AG09309 (cell line): Measurements from ENCODE around the gene INSRR.
A peak's percentile ranks its signal among the peaks of the same experiment; 100 is the strongest.

Experiments
- DNase-seq: peaks from one replicate; pipeline ENCODE4 v3.0.0-alpha.2; 2010; ENCODE audit warnings: low read depth
- H3K4me3 ChIP-seq: 2 replicates; pipeline ENCODE4 v1.5.1; 2011; ENCODE audit warnings: mild to moderate bottlenecking, low read depth, low read length, moderate library complexity; ENCODE audit not compliant: control insufficient read depth
- TF ChIP-seq, protein P1 (sequence below): IDR thresholded peaks from 2 replicates; pipeline ENCODE4 v1.5.1; 2011; ENCODE audit warnings: mild to moderate bottlenecking, low read depth, low read length, inconsistent platforms; ENCODE audit not compliant: insufficient read depth, control insufficient read depth; ENCODE audit errors: missing control alignments

Gene INSRR

DNA sequence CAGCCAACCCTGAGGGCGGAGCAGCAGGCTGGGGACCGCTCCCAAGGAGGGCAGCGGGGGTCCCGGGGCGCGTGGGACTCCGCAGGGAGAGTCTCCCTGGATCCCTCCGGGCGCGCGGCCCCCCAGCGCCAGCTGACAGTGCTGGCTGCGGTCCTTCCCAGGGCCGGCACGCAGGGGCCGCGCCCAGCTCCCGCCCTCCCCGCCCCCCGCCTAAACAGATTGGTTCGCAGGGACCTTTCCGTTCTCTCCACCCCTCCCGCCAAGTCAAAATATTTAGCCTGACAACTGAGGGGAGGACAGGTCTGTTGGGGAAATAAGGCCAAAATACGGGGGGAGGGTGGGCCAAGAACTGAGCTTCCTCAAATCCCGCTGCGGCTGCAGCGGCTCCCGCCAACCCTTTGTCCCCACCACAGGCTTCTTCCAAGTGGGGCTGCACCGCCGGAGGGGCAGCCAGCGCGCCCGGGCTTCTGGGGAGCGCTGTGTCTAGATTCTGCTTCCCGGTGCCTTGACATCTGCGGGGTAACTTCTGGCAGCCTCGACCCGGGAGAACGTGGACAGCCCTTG, at the start of gene INSRR:
Gene INSRR (minus strand): TSS at position 159 of the 564 bp plus-strand sequence. CDS start 496 bp downstream, outside the sequence.
- DNase-seq = no peak

DNA sequence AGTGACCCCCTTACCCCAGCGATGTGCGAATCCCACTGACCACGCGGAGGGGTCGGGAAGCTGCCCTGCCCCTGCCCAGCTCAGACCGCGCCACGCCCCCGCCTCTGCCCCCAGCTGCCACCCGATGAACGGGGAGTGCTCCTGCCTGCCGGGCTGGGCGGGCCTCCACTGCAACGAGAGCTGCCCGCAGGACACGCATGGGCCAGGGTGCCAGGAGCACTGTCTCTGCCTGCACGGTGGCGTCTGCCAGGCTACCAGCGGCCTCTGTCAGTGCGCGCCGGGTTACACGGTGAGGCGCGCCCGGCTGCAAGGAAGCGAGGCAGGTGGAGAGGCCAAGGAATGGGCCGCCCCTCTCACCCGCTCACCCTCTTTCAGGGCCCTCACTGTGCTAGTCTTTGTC, 49.6 kb upstream of the INSRR start:
- H3K4me3 ChIP-seq = no peak overlapping the region
- TF ChIP-seq, protein P1, sequence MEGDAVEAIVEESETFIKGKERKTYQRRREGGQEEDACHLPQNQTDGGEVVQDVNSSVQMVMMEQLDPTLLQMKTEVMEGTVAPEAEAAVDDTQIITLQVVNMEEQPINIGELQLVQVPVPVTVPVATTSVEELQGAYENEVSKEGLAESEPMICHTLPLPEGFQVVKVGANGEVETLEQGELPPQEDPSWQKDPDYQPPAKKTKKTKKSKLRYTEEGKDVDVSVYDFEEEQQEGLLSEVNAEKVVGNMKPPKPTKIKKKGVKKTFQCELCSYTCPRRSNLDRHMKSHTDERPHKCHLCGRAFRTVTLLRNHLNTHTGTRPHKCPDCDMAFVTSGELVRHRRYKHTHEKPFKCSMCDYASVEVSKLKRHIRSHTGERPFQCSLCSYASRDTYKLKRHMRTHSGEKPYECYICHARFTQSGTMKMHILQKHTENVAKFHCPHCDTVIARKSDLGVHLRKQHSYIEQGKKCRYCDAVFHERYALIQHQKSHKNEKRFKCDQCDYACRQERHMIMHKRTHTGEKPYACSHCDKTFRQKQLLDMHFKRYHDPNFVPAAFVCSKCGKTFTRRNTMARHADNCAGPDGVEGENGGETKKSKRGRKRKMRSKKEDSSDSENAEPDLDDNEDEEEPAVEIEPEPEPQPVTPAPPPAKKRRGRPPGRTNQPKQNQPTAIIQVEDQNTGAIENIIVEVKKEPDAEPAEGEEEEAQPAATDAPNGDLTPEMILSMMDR = no peak
- no peak for DNase-seq

More for the DNA sequence above, at the start of gene INSRR:
- TF ChIP-seq, protein P1 = no peak
- peak within 1 kb of the TSS; percentile 42 for H3K4me3 ChIP-seq

DNA sequence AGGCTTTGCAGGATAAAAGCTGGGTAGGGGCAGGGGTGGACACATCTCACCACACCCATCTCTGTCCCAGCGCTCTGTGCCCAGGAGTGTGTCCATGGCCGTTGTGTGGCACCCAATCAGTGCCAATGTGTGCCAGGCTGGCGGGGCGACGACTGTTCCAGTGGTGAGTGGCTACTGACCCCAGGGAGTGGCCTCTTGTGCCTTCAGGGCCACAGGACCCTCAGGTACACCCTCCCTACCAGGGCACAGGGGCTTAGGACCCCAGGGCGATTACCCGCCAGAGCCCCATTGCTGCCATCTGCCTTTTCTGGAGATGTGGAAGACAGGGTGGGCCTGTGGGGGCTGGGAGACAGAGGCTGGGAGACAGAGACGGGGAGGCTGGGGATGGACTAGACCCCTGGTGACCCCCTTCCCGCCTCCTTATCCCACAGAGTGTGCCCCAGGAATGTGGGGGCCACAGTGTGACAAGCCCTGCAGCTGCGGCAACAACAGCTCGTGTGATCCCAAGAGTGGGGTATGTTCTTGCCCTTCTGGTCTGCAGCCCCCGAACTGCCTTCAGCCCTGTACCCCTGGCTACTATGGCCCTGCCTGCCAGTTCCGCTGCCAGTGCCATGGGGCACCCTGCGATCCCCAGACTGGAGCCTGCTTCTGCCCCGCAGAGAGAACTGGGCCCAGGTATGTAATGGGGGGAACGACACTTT, 47.4 kb upstream of the INSRR start:
- no peak for DNase-seq
- no peak overlapping the region for H3K4me3 ChIP-seq
- TF ChIP-seq, protein P1 = no peak

DNA sequence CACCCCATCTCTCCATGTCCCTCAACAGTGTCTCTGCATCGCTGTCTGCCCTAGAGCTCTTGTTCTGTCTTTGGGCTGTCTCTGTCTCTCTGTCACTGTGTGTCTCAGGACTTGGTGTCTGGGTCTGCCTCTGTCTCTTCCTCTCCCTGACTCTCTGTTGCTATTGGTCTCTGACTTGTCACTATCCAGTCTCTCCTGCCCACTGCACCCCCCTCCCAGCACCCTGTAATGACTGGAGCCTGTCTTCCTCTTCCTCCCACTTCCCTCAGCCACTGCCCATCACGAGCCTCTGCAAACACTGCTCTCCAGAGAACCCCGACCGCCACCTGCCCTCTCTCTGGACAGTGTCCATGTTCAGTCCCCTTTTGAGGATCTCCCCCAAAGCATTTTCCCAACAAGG, 46.7 kb upstream of the INSRR start:
- DNase-seq = no peak
- no peak overlapping the region for H3K4me3 ChIP-seq
- TF ChIP-seq, protein P1 = no peak

DNA sequence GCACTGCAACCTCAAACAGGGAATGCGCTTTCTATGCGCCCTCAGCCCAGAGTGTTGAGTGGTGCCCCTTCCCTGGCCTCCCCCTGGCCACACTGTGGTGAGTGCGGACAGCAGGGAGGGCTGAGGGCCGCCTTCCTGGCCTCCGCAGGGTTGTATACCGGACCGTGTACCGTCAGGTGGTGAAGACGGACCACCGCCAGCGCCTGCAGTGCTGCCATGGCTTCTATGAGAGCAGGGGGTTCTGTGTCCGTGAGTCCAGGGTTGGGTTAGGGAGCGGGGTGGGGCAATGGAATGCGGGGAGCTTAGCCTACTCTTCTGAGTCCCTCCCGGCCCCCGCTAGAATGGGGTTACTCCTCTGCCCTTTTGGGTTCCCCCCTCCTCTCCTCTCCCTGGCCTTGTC, 46.3 kb upstream of the INSRR start:
- no peak for DNase-seq
- no peak overlapping the region for H3K4me3 ChIP-seq
- TF ChIP-seq, protein P1 = no peak

DNA sequence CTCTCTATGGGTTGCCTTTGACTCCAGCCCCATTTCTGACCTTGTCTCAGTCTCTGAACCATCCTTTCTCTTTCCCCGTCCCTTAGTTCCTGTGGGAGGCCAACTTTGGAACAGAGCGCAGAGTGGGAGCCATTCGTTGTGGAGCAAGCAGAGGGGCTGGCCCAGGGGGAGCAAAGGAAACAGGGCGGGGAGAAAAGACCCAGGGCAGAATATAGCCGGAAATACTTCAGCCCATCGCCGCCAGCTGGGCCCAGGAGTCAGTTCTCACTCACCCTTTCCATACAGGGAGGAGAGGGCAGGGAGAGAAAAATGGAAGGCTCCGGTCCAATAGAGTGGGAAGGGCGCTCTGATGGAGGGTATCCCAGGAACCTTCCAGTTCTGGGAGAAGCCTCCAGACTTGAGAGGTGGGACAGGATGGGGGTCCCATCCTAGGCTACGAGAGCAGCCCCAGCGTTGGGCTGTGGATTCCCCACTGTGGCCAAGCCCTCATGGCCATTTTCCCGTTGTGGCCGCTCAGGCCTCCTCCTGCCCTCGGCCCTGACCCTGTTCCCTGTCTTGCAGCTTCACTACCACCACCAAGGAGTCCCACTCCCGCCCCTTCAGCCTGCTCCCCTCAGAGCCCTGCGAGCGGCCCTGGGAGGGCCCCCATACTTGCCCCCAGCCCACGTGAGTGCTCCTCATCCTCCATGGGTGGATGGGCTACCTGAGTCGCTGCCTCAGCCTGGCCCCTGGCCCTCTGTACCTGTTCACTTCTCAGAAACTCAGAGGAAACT, 45.5 kb upstream of the INSRR start:
- no peak for DNase-seq
- no peak overlapping the region for H3K4me3 ChIP-seq
- TF ChIP-seq, protein P1 = no peak
